Right atrium auricular region (tissue), 2 donors: Measurements from ENCODE around the gene IER2. TPM values are rescaled to one million over a fixed set of nuclear protein-coding genes. Genes with fewer than 3 reads are reported as not detected.

Source experiments
- DNase-seq: peaks from one replicate; pipeline ENCODE4 v3.0.0-alpha.2; 2019; ENCODE audit warnings: low spot score
- H3K27ac ChIP-seq, 2 donors: fragments of 200-600 bp; sonication (generic); 1 replicate in 1 of 2; 2 replicates in 1 of 2; pipeline ENCODE4 v1.5.1; 2016 to 2019
- H3K27me3 ChIP-seq, 2 donors: fragments of 200-600 bp; sonication (generic); one replicate each; pipeline versions ENCODE4 v1.5.1 to v1.6.0; 2017 to 2019
- H3K36me3 ChIP-seq: fragments of 200-600 bp; sonication (generic); one replicate; pipeline ENCODE4 v1.5.1; 2016
- H3K4me1 ChIP-seq, 2 donors: fragments of 200-600 bp; sonication (generic); one replicate each; pipeline versions ENCODE4 v1.5.1 to v1.6.0; 2017 to 2019
- H3K4me3 ChIP-seq, 2 donors: fragments of 200-600 bp; sonication (generic); 1 replicate in 1 of 2; 2 replicates in 1 of 2; pipeline ENCODE4 v1.5.1; 2017 to 2019; ENCODE audit warnings: mild to moderate bottlenecking in 1 of 2, moderate library complexity in 1 of 2
- H3K9me3 ChIP-seq, 2 donors: fragments of 200-600 bp; sonication (generic); one replicate each; pipeline ENCODE4 v1.5.1; 2019
- CTCF ChIP-seq, 2 donors: fragments of 200-600 bp; sonication (generic); IDR thresholded peaks; one replicate each; pipeline ENCODE4 v1.5.1; 2019; ENCODE audit warnings: antibody characterized with exemption in 2 of 2
- total RNA-seq, 2 donors: library from RNA; depleted of rRNA; stranded (reverse); fragments of >200 nt; gene quantifications; one replicate each; pipeline ENCODE4 v1.1.0, GENCODE V29; 2016

Gene IER2
- total RNA-seq, 2 donors from 2014 or later = 35.4 to 139 TPM

DNA sequence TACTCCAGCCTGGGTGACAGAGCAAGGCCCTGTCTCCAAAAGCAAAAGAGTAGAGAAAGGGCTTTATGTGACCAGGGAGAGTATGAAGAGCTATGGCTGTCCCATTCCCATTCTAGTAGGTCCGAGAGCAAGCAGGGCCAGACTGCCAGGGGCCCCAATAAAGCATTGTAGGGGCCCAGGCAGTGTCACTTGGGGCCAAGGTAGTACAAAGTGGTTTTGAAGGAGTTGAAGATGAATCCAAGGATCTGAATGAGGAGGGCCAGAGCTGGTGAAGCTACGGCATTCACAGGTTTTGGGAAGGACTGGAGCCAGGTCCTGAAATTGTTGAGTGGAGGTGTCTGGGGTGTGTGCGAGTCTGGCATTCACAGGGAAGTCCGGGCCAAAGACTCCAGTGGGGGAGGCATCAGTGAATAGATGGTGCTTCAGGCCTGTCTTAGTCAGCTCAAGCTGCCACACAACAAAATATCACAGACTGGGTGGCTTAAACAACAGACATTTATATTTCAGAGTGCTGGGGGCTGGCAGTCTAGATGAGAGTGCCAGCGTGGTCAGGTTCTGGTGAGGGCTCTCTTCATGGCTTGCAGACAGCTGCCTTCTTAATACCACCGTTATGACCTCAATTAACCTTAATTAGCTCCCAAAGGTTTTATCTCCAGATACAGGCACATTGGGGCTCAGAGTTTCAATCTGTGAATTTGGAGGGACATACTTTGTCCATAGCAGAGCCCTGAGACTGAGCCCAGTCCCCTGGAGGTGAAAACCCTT lies 22.2 kb upstream of the IER2 start:
- Histone ChIP-seq H3K36me3 (no peaks in the 10 kb centered on the region), H3K27me3 (no peaks in the 10 kb centered on the region), H3K4me3 (no peak overlapping the region), H3K9me3 (no peaks in the 10 kb centered on the region), H3K27ac (no peak overlapping the region), H3K4me1 (no peaks in the 10 kb centered on the region)
- TF ChIP-seq CTCF (IDR thresholded peaks at IDR 0.05) = no peak
- DNase-seq = no peak

- H3K36me3 ChIP-seq = no peaks in the 10 kb centered on the region
- H3K9me3 ChIP-seq = no peaks in the 10 kb centered on the region
- peak overlapping the region in 1 of 2 donors; percentile 16 for H3K27ac ChIP-seq
- no peak overlapping the region for H3K4me3 ChIP-seq
- no peak for DNase-seq
- peaks cover 0 to 1% of the 10 kb centered on the region in 2 donors for H3K4me1 ChIP-seq
- no peak for TF ChIP-seq CTCF (IDR thresholded peaks at IDR 0.05)
- H3K27me3 ChIP-seq = no peaks in the 10 kb centered on the region
Measured at GRCh38 chr19:13128583-13128982, 21.6 kb upstream of the IER2 start.

DNA sequence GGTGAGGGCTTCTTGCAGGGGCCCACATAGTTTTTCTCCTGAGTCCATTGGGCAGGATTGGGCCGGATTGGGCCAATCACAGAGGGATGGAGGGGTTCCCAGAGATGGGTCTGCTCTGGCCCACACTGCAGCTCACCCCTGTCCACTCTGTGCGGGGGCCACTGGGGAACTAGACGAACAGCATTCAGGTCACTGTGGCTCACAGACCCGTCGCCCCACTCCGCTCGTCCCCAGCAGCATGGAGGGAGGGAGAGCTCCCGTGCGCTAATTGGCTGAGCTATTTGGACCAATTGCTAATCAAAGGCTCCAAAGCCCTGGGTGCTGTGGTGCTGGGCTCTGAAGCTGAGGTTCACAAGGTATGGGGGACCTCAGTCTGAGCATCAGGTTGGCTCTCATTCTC lies 20.8 kb upstream of the IER2 start:
- no peaks in the 10 kb centered on the region for H3K36me3 ChIP-seq
- no peak for TF ChIP-seq CTCF (IDR thresholded peaks at IDR 0.05)
- H3K27ac ChIP-seq = no peak overlapping the region
- no peaks in the 10 kb centered on the region for H3K9me3 ChIP-seq
- H3K4me1 ChIP-seq = peaks cover 0 to 9% of the 10 kb centered on the region in 2 donors
- no peak for DNase-seq
- H3K4me3 ChIP-seq = no peak overlapping the region
- no peaks in the 10 kb centered on the region for H3K27me3 ChIP-seq

DNA sequence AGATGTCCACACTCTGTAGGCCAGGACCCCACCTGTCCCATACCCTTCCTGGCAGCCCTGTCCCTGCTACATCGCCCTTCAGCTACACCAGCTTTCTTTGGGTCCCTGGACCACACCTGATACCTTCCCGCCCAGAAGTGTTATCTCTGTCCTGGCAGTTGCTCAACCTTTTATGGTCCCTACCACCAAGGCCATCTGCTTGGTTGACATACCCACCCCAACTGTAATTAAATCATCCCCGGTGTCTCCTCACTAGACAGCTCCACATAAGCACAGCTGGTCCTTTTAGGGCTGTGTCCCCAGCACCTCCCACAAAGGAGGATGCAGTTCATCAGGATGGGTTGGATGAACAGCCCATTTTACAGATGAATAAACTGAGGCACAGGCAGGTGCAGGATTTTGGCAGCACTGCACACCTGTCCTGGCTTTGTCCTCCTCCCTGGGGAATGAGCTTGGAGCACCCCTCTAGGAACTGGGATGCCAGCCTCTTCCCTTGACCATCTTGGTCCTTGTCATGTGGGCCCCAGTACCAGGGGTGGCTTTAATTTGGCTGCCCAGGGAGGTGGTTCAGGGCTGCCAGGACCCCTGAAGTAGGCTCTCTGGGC lies 19.2 kb upstream of the IER2 start:
- H3K36me3 ChIP-seq = peaks cover 9% of the 10 kb centered on the region
- H3K4me3 ChIP-seq = no peak overlapping the region
- H3K27ac ChIP-seq = no peak overlapping the region
- no peak for DNase-seq
- H3K27me3 ChIP-seq = no peaks in the 10 kb centered on the region
- no peaks in the 10 kb centered on the region for H3K9me3 ChIP-seq
- peaks cover 0 to 19% of the 10 kb centered on the region in 2 donors for H3K4me1 ChIP-seq
- TF ChIP-seq CTCF (IDR thresholded peaks at IDR 0.05) = no peak

- Histone ChIP-seq H3K27me3 (no peaks in the 10 kb centered on the region), H3K27ac (no peak overlapping the region), H3K36me3 (peaks cover 26% of the 10 kb centered on the region), H3K4me1 (peaks cover 0 to 19% of the 10 kb centered on the region in 2 donors), H3K4me3 (no peak overlapping the region), H3K9me3 (no peaks in the 10 kb centered on the region)
- no peak for TF ChIP-seq CTCF (IDR thresholded peaks at IDR 0.05)
- no peak for DNase-seq
Measured at GRCh38 chr19:13132471-13133180, 17.6 kb upstream of the IER2 start.
